Omental fat pad (tissue), 4 donors: ENCODE results near the gene YBX2. TPM values are rescaled to one million over a fixed set of nuclear protein-coding genes. Genes with fewer than 3 reads are reported as not detected.
"Not testable (repeated sequence)": the region's sequence is repeated elsewhere in the genome, so short reads cannot be mapped to it uniquely, and the experiment has no call there.

Source experiments
- ATAC-seq: fragments of 150-250 bp; one replicate; pipeline ENCODE4 v1.9.1; 2016; ENCODE audit warnings: mild to moderate bottlenecking, moderate library complexity; ENCODE audit not compliant: low FRiP score
- DNase-seq: peaks from one replicate; pipeline ENCODE4 v3.0.0-alpha.2; 2019; ENCODE audit warnings: low spot score
- total RNA-seq, 4 donors: library from RNA; depleted of rRNA; stranded (reverse); fragments of >200 nt; gene quantifications; one replicate each; pipeline ENCODE4 v1.1.0, GENCODE V29; 2016
- TF ChIP-seq, protein P1 (sequence below), 3 donors: fragments of 450-650 bp; IDR thresholded peaks; one replicate each; pipeline ENCODE4 v1.5.1; 2016 to 2017; ENCODE audit warnings: antibody characterized with exemption in 3 of 3, mild to moderate bottlenecking in 3 of 3, moderate library complexity in 2 of 3

YBX2 gene
- total RNA-seq, 4 donors from 2014 or later: 0.65 to 3.3 (median 1.5) TPM

DNA sequence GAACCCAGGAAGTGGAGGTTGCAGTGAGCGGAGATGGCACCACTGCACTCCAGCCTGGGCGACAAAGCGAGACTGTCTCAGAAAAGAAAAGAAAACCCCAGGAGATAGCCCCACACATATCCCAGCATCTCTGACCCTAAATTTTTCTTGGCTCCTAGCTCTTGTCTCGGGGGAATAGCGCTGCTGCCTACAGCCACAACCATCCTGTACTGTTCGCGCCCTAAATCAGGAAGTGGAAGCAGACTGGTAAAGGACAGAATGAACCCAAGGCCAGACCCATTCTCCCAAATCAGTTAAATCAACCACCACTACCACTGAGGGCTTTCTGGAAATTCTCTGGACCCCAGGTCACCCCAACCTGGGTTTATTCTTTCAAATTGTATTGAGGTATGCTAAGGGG is 44.6 kb downstream of the YBX2 start:
- no peak for ATAC-seq
- DNase-seq: no peak
- TF ChIP-seq, protein P1, sequence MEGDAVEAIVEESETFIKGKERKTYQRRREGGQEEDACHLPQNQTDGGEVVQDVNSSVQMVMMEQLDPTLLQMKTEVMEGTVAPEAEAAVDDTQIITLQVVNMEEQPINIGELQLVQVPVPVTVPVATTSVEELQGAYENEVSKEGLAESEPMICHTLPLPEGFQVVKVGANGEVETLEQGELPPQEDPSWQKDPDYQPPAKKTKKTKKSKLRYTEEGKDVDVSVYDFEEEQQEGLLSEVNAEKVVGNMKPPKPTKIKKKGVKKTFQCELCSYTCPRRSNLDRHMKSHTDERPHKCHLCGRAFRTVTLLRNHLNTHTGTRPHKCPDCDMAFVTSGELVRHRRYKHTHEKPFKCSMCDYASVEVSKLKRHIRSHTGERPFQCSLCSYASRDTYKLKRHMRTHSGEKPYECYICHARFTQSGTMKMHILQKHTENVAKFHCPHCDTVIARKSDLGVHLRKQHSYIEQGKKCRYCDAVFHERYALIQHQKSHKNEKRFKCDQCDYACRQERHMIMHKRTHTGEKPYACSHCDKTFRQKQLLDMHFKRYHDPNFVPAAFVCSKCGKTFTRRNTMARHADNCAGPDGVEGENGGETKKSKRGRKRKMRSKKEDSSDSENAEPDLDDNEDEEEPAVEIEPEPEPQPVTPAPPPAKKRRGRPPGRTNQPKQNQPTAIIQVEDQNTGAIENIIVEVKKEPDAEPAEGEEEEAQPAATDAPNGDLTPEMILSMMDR (IDR thresholded peaks at IDR 0.05): no peak

DNA sequence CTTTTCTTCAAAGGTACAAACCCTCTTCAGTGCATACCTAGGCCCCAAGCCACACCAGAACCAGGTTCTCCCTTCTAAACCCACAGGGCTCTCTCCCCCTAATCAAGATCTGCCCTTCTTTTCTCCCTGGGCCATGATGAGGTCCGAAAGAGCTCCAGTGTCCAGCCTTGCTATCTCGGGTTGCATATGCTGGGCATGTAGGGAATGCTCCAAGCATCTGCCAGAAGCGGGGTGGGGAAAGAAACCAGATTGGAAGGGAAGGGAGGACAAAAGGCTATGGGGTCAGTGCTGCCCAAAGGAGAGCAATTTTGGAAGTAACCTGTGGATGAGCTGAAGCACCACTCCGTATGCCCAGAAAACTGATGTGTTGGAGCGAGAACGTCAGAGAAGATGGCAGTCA is 45.2 kb downstream of the YBX2 start:
- TF ChIP-seq, protein P1 (IDR thresholded peaks at IDR 0.05): no peak

DNA sequence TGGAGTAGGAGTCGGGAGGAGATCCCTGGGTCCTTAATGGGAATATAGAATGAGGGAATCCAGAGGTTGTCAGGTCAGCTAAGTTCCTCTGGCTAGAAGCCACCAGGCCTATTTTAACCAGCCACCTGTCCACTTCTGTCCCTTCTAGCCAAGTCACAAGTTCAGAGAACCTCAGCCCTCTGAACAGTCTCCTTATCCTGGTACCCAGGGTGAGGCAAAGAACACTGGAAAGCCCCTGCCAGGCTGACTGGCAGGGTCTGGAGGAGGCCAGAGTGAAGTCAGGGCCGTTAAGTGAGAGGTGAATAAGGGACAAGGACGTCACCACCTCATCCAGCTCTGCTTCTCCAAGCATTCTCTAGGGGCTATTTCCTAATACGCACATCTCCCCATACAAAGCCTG is 45.6 kb downstream of the YBX2 start:
- no peak for ATAC-seq
- TF ChIP-seq, protein P1 (IDR thresholded peaks at IDR 0.05): no peak
- no peak for DNase-seq

More for the DNA sequence above, 45.2 kb downstream of the YBX2 start:
- DNase-seq (no peak), ATAC-seq (no peak)

DNA sequence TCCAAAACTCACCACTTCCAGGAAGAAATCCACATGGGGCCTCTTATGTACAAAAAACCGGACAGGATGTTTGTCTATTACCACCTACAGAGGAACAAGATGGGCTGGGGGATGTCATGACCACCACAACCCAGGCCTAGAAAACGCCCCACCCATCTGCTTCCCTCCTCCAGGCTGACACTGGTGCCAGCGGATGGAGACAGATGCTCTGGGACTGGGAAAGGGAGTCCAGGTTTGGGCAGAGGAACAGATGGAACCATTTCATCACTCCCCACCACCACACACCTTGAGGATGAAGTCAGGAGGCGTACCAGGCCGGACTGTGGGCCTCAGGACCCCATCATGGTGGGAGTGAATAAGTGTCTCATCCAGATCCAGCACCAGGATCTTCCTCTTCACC is 47.7 kb downstream of the YBX2 start:
- DNase-seq (no peak), ATAC-seq (no peak)
- TF ChIP-seq, protein P1 (IDR thresholded peaks at IDR 0.05): no peak

DNA sequence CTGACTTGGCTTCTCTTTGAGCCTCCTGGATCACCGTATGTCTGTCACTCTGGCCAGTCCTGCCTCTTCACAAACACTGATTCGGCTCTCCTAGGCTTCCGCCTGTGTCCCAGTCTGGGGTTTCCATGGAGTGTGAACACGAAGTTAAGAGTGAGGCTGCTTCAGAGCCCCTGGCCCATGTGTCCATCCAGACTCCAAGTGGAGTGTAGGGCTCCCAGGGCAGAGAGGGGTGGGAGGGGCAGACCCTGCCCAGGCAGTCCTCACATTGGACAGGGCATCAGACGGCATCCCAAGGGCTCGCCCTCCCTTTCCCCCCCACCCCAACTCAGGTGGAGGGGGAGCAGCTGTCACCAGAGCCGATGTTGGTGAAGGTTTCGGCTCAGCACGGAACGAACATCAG is 50.6 kb downstream of the YBX2 start:
- not testable (repeated sequence) for ATAC-seq, DNase-seq

DNA sequence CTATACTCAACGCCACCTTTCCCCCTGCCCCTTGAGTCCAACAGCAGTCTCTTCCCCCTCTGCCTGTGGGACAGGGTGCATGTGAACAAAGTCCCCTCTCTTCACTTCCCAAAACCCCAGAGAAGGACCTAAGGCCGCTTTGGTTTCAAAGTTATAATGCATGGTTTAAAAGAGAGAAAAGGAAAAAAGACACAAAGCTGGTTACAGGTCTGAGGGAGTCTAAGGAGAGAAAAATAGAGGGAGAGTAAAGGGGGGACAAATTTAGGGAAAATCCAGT is 51.0 kb downstream of the YBX2 start:
- ATAC-seq: no peak
- DNase-seq: no peak
- TF ChIP-seq, protein P1 (IDR thresholded peaks at IDR 0.05): no peak

DNA sequence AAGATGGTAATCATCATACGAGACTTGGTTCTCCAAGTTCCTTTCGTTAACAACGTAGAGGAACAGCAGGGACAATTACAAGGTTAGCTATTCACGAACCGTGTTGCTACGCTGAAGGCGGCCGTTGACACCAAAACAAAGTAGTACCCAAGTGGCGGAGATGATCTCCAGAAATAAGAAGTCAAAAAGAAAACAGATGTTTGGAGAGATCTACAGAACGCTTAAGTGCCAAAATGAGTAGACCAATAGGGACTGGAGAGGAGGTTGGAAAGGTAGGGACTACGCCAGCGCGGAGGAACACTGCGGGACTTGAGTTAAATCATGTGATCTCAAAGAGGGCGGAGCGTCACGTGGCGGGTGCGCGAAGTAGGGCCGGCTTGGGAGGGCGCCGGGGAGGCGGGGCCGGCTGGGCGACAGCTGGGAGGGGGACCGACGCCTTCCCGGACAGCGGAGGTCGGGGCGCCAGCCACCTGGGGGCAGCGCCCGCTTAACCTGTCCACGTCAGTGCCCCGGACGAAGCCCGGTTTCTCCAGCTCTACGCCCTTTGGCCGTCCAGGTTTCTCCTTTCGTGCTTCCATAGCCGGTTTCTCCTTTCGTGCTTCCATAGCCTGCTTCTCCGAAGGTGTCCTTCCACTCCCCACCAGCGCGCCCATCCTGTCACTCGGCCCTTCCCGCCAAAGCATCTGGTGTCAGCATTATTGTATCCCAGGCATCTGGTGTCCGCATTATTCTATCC is 51.6 kb downstream of the YBX2 start:
- TF ChIP-seq, protein P1 (IDR thresholded peaks at IDR 0.05): no peak
- ATAC-seq: peak; percentile 45

More for the DNA sequence above, 51.6 kb downstream of the YBX2 start:
- DNase-seq: peak; percentile 97
